Prostate gland (tissue), 2 donors: ENCODE results near the gene SCAANT1. TPM values are rescaled to one million over a fixed set of nuclear protein-coding genes. Genes with fewer than 3 reads are reported as not detected.

ENCODE experiments used
- DNase-seq: peaks from one replicate; pipeline ENCODE4 v3.0.0-alpha.2; 2019; ENCODE audit warnings: low spot score
- H3K27ac ChIP-seq, 2 donors: fragments of 200-600 bp; sonication (generic); 2 replicates each; pipeline ENCODE4 v1.5.1; 2017 to 2019
- H3K27me3 ChIP-seq: fragments of 200-600 bp; sonication (generic); replicated peaks from 2 replicates; pipeline ENCODE4 v1.5.1; 2019; ENCODE audit not compliant: insufficient read depth
- H3K36me3 ChIP-seq, 2 donors: fragments of 200-600 bp; sonication (generic); 1 replicate in 1 of 2; 2 replicates in 1 of 2; pipeline versions ENCODE4 v1.5.1 to v1.8.1; 2017 to 2019
- H3K4me1 ChIP-seq: fragments of 200-600 bp; sonication (generic); replicated peaks from 2 replicates; pipeline ENCODE4 v1.5.1; 2019
- H3K4me3 ChIP-seq, 2 donors: fragments of 200-600 bp; sonication (generic); 2 replicates each; pipeline ENCODE4 v1.5.1; 2017 to 2019
- H3K9me3 ChIP-seq: fragments of 200-600 bp; sonication (generic); 2 replicates; pipeline ENCODE4 v1.5.1; 2017
- POLR2A ChIP-seq: fragments of 450-650 bp; IDR thresholded peaks from one replicate; pipeline ENCODE4 v1.6.1; 2016; ENCODE audit warnings: antibody characterized with exemption, mild to moderate bottlenecking
- POLR2AphosphoS5 ChIP-seq: sonication (generic); formaldehyde crosslinking; IDR thresholded peaks from one replicate; pipeline ENCODE4 v1.6.1; 2017; ENCODE audit warnings: antibody characterized with exemption
- WGBS: methylation state at CpG from one replicate; pipeline ENCODE4 v1.1.5; 2018; 5-methylcytosine and 5-hydroxymethylcytosine counted together
- intact Hi-C: fragments of 100-400 bp; cut with DNase I; formaldehyde crosslinking; loops from one replicate; pipeline ENCODE4 v1.14.2; 2022
- small RNA-seq, 2 donors: library from RNA; depleted of rRNA; stranded (forward); fragments of <200 nt; gene quantifications; one replicate each; pipeline ENCODE3, GENCODE V24; 2016
- total RNA-seq, 2 donors: library from RNA; depleted of rRNA; stranded (reverse); fragments of >200 nt; gene quantifications; one replicate each; pipeline ENCODE4 v1.1.0, GENCODE V29; 2016
- TF ChIP-seq, protein P1 (sequence below), 4 experiments: fragments of 200-600 bp in 2 of 4; fragments of 450-650 bp in 2 of 4; sonication (generic) in 2 of 4; IDR thresholded peaks; 1 replicate in 3 of 4; 2 replicates in 1 of 4; pipeline ENCODE4 v1.5.1; 2016 to 2019; ENCODE audit warnings: antibody characterized with exemption in 4 of 4, mild to moderate bottlenecking in 2 of 4, moderate library complexity in 2 of 4

The SCAANT1 gene
- total RNA-seq, 2 donors from 2014 or later: not detected

DNA sequence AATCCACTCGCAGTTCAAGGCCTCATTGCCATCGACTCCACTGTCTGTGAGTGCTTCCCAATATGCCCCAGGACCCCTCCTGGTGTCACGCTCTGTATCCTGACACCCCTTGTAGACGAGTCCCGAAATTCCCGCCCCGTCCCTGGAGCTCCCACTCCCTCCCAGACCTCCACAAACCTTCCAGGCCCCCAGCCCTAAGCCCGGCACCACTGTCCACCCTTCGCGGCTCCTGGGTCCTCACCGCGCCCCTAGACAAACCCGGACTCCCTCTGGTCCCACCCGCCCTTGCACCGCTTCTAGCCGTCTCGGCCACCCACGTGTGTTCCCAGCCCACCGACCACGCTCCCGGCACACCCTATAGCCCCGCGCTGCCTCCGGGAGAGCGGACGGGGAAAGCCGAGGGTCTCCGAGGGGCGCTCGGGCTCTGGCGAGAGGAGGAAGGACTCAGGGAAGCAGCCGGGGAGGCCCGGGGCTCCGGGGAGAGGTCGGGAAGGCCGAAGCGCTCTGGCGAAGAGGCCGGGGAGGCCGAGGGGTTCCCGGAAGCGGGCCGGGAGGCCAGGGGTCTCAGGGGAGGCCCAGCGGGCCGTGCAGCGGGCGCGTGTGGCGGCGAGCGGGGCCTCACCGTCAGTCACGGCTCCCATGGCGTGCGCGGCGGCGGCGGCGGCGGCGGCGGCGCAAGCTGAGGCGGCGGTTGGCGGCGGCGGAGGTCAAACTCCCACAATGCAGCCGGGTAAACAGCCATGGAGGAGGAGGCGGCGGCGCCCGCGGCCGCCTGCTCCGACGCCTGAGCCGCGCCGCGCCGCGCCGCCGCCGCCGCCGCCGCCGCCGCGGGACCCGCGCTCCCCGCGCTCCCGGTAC is 48.8 kb downstream of the SCAANT1 start, which contains the start of the genes ATXN7 and THOC7:
ATXN7 (plus strand) TSS at position 718 of the 858 bp plus-strand sequence. CDS start 48,732 bp downstream, outside the sequence.
THOC7 (minus strand) TSS at position 656 of the 858 bp plus-strand sequence; CDS start at position 641, 15 bp downstream.
- H3K4me1 ChIP-seq: no peaks in the 10 kb centered on the region
- peak; percentile 46 for DNase-seq
- intact Hi-C loops: no loop called here
- H3K27me3 ChIP-seq: no peaks in the 10 kb centered on the region
- peak; percentile 12 for TF ChIP-seq POLR2A
- TF ChIP-seq, protein P1, sequence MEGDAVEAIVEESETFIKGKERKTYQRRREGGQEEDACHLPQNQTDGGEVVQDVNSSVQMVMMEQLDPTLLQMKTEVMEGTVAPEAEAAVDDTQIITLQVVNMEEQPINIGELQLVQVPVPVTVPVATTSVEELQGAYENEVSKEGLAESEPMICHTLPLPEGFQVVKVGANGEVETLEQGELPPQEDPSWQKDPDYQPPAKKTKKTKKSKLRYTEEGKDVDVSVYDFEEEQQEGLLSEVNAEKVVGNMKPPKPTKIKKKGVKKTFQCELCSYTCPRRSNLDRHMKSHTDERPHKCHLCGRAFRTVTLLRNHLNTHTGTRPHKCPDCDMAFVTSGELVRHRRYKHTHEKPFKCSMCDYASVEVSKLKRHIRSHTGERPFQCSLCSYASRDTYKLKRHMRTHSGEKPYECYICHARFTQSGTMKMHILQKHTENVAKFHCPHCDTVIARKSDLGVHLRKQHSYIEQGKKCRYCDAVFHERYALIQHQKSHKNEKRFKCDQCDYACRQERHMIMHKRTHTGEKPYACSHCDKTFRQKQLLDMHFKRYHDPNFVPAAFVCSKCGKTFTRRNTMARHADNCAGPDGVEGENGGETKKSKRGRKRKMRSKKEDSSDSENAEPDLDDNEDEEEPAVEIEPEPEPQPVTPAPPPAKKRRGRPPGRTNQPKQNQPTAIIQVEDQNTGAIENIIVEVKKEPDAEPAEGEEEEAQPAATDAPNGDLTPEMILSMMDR (IDR thresholded peaks at IDR 0.05): peak in 1 of 4 experiments; percentile 6
- no peak for TF ChIP-seq POLR2AphosphoS5
- H3K27ac ChIP-seq: peak within 1 kb of the TSS; percentile 86 to 89
- H3K36me3 ChIP-seq: no peaks in the 10 kb centered on the region
- under 1% methylated on average over 70 of the region's 98 CpGs for WGBS
- H3K9me3 ChIP-seq: no peaks in the 10 kb centered on the region
- peak within 1 kb of the TSS; percentile 92 to 98 for H3K4me3 ChIP-seq

- H3K9me3 ChIP-seq: no peaks in the 10 kb centered on the region
- no peak for TF ChIP-seq POLR2A
- no peak for TF ChIP-seq POLR2AphosphoS5
- TF ChIP-seq, protein P1 (IDR thresholded peaks at IDR 0.05): no peak
- no peaks in the 10 kb centered on the region for H3K4me1 ChIP-seq
- no peaks in the 10 kb centered on the region for H3K27me3 ChIP-seq
- 18% methylated on average over 5 of the region's 5 CpGs for WGBS
- H3K27ac ChIP-seq: peak overlapping the region; percentile 86 to 89
- no peaks in the 10 kb centered on the region for H3K36me3 ChIP-seq
- peak overlapping the region; percentile 92 to 98 for H3K4me3 ChIP-seq
- intact Hi-C loops: no loop called here
- DNase-seq: no peak
Measured at GRCh38 chr3:63862804-63863149, 49.4 kb downstream of the SCAANT1 start.

Small RNA genes lying within 50 kb of the gene (small RNA-seq; reads per million reads assigned to genes)
- 0 reads per million in 2 donors for gene SCAANT1

Other genes starting within 250 kb of the SCAANT1 start
- gene C3orf49, start 93.1 kb downstream of the SCAANT1 start, total RNA-seq: not detected
- 10 to 100 TPM; 24.4 to 55.9 TPM for gene THOC7, start 48.6 kb downstream of the SCAANT1 start, total RNA-seq
- 10 to 100 TPM; 18.0 to 30.8 TPM for gene ATXN7, start 48.5 kb downstream of the SCAANT1 start, total RNA-seq
- gene PSMD6, start 111.1 kb upstream of the SCAANT1 start, total RNA-seq: 10 to 100 TPM; 56.4 to 67.9 TPM